ENCODE measurements around the gene IRF2BP1. TPM values are rescaled to one million over a fixed set of nuclear protein-coding genes. Genes with fewer than 3 reads are reported as not detected.
A peak's percentile ranks its signal among the peaks of the same experiment; 100 is the strongest.
"Not testable (repeated sequence)": the region's sequence is repeated elsewhere in the genome, so short reads cannot be mapped to it uniquely, and the experiment has no call there.

The IRF2BP1 gene
- polyA plus RNA-seq, 1 donor = 20.8 TPM

- no peak for DNase-seq
Measured at GRCh38 chr19:45901912-45902650, 16.1 kb upstream of the IRF2BP1 start, which contains the start of gene MYPOP. MYPOP (minus strand) TSS chr19:45902613; CDS start chr19:45901773, 840 bp downstream.

- DNase-seq = no peak
Measured at GRCh38 chr19:45901432-45901911, 15.5 kb upstream of the IRF2BP1 start.

- DNase-seq = no peak
Measured at GRCh38 chr19:45900738-45901431, 14.9 kb upstream of the IRF2BP1 start.

GRCh38 chr19:45899919-45900589 lies 14.1 kb upstream of the IRF2BP1 start:
- DNase-seq = no peak

- no peak for DNase-seq
Measured at GRCh38 chr19:45899253-45899652, 13.3 kb upstream of the IRF2BP1 start.

- DNase-seq = no peak
Measured at GRCh38 chr19:45897261-45897812, 11.4 kb upstream of the IRF2BP1 start.

- not testable (repeated sequence) for DNase-seq
Measured at GRCh38 chr19:45895983-45896599, 10.2 kb upstream of the IRF2BP1 start.

GRCh38 chr19:45895519-45895972 lies 9.6 kb upstream of the IRF2BP1 start:
- no peak for DNase-seq

GRCh38 chr19:45890877-45891276 lies 4.9 kb upstream of the IRF2BP1 start:
- no peak for DNase-seq

GRCh38 chr19:45889210-45889885 lies 3.4 kb upstream of the IRF2BP1 start:
- DNase-seq = no peak

- DNase-seq = no peak
Measured at GRCh38 chr19:45887200-45887710, 1.3 kb upstream of the IRF2BP1 start.

- peak; percentile 93 for DNase-seq
Measured at GRCh38 chr19:45886427-45887199, 672 bp upstream of the IRF2BP1 start.

GRCh38 chr19:45884682-45885555 lies 1.0 kb downstream of the IRF2BP1 start:
- DNase-seq = no peak

GRCh38 chr19:45883881-45884681 lies 1.9 kb downstream of the IRF2BP1 start:
- DNase-seq = no peak

- DNase-seq = no peak
Measured at GRCh38 chr19:45883586-45883880, 2.4 kb downstream of the IRF2BP1 start.

- peak; percentile 86 for DNase-seq
Measured at GRCh38 chr19:45882652-45883585, 3.0 kb downstream of the IRF2BP1 start.

- no peak for DNase-seq
Measured at GRCh38 chr19:45881909-45882528, 3.9 kb downstream of the IRF2BP1 start.
